HepG2 (cell line): Measurements from ENCODE around the gene TLCD1. TPM values are rescaled to one million over a fixed set of nuclear protein-coding genes. Genes with fewer than 3 reads are reported as not detected.
A peak's percentile ranks its signal among the peaks of the same experiment; 100 is the strongest.

Source experiments
- AGO2 ChIP-seq: fragments of 200-400 bp; formaldehyde crosslinking; optimal IDR thresholded peaks from 2 replicates; pipeline ENCODE3; 2017; ENCODE audit warnings: mild to moderate bottlenecking, low read depth, low read length, moderate library complexity
- CHD4 ChIP-seq: fragments of 200-600 bp; sonication (generic); IDR thresholded peaks from 2 replicates; pipeline ENCODE4 v1.7.0; 2017; ENCODE audit warnings: mild to moderate bottlenecking, low read length, borderline replicate concordance
- JUNB ChIP-seq: sonication (generic); formaldehyde crosslinking; IDR thresholded peaks from 2 replicates; pipeline ENCODE4 v1.8.0; 2022; ENCODE audit warnings: missing genetic modification reagents, mild to moderate bottlenecking, borderline replicate concordance
- MBD4 ChIP-seq: IDR thresholded peaks from 2 replicates; pipeline ENCODE4 v1.6.1; 2012; ENCODE audit warnings: low read length, inconsistent platforms, borderline replicate concordance
- MIER3 ChIP-seq: IDR thresholded peaks from 2 replicates; pipeline ENCODE4 v1.6.1; 2016; ENCODE audit warnings: missing compliant biosample characterization, borderline replicate concordance
- MTF2 ChIP-seq: sonication (generic); formaldehyde crosslinking; IDR thresholded peaks from 2 replicates; pipeline ENCODE4 v1.5.0; 2020; ENCODE audit warnings: missing genetic modification reagents, borderline replicate concordance
- PCBP1 ChIP-seq: fragments of 200-400 bp; formaldehyde crosslinking; IDR thresholded peaks from 2 replicates; pipeline ENCODE4 v1.6.1; 2017; ENCODE audit warnings: mild to moderate bottlenecking, low read depth, low read length, borderline replicate concordance
- RBFOX2 ChIP-seq: fragments of 200-400 bp; formaldehyde crosslinking; IDR thresholded peaks from 2 replicates; pipeline ENCODE4 v1.6.1; 2017; ENCODE audit warnings: low read depth, mild to moderate bottlenecking, low read length
- RBM22 ChIP-seq: fragments of 200-400 bp; formaldehyde crosslinking; optimal IDR thresholded peaks from 2 replicates; pipeline ENCODE3; 2017; ENCODE audit warnings: mild to moderate bottlenecking, low read length, moderate library complexity
- RFX3 ChIP-seq: IDR thresholded peaks from 2 replicates; pipeline ENCODE4 v1.6.1; 2016; ENCODE audit warnings: missing biosample characterization, missing genetic modification reagents
- ZFYVE20 ChIP-seq: sonication (generic); formaldehyde crosslinking; IDR thresholded peaks from 2 replicates; pipeline ENCODE4 v1.8.0; 2023; ENCODE audit warnings: low read depth, mild to moderate bottlenecking, moderate library complexity, missing genetic modification reagents, borderline replicate concordance
- ZNF121 ChIP-seq: sonication (generic); formaldehyde crosslinking; IDR thresholded peaks from 2 replicates; pipeline ENCODE4 v1.5.0; 2020; ENCODE audit warnings: mild to moderate bottlenecking, missing genetic modification reagents
- ZNF136 ChIP-seq: sonication (generic); formaldehyde crosslinking; IDR thresholded peaks from 2 replicates; pipeline ENCODE4 v1.8.1; 2022; ENCODE audit warnings: low read depth, mild to moderate bottlenecking, moderate library complexity, missing genetic modification reagents
- ZNF556 ChIP-seq: sonication (generic); formaldehyde crosslinking; IDR thresholded peaks from 2 replicates; pipeline ENCODE4 v1.4.0; 2020; ENCODE audit warnings: mild to moderate bottlenecking, missing genetic modification reagents, borderline replicate concordance
- polyA plus RNA-seq, 8 experiments: library from polyadenylated mRNA; depleted of rRNA in 3 of 8; stranded (reverse) in 7 of 8; unstranded in 1 of 8; fragments of >200 nt; fragmentation: Illumina TruSeq in 4 of 8; extraction: Trizol in 4 of 8; gene quantifications; 2 replicates each; pipeline versions ENCODE4 v1.2.1 to v1.2.3, GENCODE V29; 2011 to 2016; ENCODE audit warnings: low read depth in 4 of 8, missing spikeins in 1 of 8, mixed read lengths in 1 of 8; ENCODE audit not compliant: insufficient read depth in 1 of 8
- total RNA-seq, 5 experiments: library from RNA; depleted of rRNA; stranded (reverse); fragments of >200 nt; fragmentation: Illumina TruSeq; extraction: Trizol; gene quantifications; 2 replicates each; pipeline ENCODE4 v1.2.3, GENCODE V29; 2016; ENCODE audit warnings: low read depth in 1 of 5
- TF ChIP-seq, protein P1 (sequence below): sonication (generic); formaldehyde crosslinking; IDR thresholded peaks from 2 replicates; pipeline ENCODE4 v1.4.0; 2020; ENCODE audit warnings: missing genetic modification reagents
- TF ChIP-seq, protein P2 (sequence below): IDR thresholded peaks from 2 replicates; pipeline ENCODE4 v1.6.1; 2016; ENCODE audit warnings: missing compliant biosample characterization, missing genetic modification reagents, borderline replicate concordance

Gene TLCD1
- total and polyA plus RNA-seq, 2 of the 13 experiments (the other 11 are each of a cell fraction or from before 2014, with no cell fraction given), result 14.9 to 19.6 TPM

DNA sequence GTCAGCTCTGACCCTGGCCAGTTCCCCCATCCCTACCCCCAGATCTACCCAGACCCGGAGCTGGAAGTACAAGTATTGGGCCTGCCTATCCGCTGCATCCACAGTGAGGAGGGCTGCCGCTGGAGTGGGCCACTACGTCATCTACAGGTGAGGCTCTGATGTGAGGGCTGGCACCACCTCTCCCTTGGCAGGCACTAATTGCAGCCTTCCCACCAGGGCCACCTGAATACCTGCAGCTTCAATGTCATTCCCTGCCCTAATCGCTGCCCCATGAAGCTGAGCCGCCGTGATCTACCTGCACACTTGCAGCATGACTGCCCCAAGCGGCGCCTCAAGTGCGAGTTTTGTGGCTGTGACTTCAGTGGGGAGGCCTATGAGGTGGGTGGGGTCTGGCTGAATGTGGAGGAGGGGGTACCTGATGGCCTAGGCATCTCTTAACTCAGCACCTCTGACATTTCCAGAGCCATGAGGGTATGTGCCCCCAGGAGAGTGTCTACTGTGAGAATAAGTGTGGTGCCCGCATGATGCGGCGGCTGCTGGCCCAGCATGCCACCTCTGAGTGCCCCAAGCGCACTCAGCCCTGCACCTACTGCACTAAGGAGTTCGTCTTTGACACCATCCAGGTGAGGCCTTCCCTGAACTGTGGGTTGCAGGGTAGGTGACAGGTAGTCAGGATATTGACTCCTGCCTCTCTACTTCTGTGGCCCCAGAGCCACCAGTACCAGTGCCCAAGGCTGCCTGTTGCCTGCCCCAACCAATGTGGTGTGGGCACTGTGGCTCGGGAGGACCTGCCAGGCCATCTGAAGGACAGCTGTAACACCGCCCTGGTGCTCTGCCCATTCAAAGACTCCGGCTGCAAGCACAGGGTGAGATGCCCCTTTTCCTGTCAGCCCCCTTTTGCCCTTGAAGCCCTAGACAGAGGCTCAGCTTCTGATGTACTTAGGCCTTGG, 22.0 kb upstream of the TLCD1 start (continued):
- TF ChIP-seq ZNF556 (CRISPR knock-in tag) (no peak), ZNF136 (CRISPR knock-in tag) (no peak), ZFYVE20 (CRISPR knock-in tag) (no peak), MTF2 (CRISPR knock-in tag) (no peak), PCBP1 (no peak), RBFOX2 (peak; percentile 20), JUNB (CRISPR knock-in tag) (no peak), RBM22 (peak; percentile 64), RFX3 (no peak), ZNF121 (CRISPR knock-in tag) (no peak), CHD4 (no peak), AGO2 (peak; percentile 81), MIER3 (CRISPR knock-in tag) (no peak), MBD4 (no peak)
- TF ChIP-seq, protein P1, sequence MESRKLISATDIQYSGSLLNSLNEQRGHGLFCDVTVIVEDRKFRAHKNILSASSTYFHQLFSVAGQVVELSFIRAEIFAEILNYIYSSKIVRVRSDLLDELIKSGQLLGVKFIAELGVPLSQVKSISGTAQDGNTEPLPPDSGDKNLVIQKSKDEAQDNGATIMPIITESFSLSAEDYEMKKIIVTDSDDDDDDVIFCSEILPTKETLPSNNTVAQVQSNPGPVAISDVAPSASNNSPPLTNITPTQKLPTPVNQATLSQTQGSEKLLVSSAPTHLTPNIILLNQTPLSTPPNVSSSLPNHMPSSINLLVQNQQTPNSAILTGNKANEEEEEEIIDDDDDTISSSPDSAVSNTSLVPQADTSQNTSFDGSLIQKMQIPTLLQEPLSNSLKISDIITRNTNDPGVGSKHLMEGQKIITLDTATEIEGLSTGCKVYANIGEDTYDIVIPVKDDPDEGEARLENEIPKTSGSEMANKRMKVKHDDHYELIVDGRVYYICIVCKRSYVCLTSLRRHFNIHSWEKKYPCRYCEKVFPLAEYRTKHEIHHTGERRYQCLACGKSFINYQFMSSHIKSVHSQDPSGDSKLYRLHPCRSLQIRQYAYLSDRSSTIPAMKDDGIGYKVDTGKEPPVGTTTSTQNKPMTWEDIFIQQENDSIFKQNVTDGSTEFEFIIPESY, result no peak
- TF ChIP-seq, protein P2, sequence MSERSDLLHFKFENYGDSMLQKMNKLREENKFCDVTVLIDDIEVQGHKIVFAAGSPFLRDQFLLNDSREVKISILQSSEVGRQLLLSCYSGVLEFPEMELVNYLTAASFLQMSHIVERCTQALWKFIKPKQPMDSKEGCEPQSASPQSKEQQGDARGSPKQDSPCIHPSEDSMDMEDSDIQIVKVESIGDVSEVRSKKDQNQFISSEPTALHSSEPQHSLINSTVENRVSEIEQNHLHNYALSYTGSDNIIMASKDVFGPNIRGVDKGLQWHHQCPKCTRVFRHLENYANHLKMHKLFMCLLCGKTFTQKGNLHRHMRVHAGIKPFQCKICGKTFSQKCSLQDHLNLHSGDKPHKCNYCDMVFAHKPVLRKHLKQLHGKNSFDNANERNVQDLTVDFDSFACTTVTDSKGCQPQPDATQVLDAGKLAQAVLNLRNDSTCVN, result no peak
